Neural crest cell (in vitro differentiated cells): Measurements from ENCODE around the gene OR8G1. TPM values are rescaled to one million over a fixed set of nuclear protein-coding genes. Genes with fewer than 3 reads are reported as not detected.
A peak's percentile ranks its signal among the peaks of the same experiment; 100 is the strongest.
"Not testable (repeated sequence)": the region's sequence is repeated elsewhere in the genome, so short reads cannot be mapped to it uniquely, and the experiment has no call there.

ENCODE experiments used
- DNase-seq: peaks from one replicate; pipeline ENCODE4 v3.0.0; 2021; ENCODE audit warnings: low read depth, mixed read lengths, low spot score
- H3K27ac Mint-ChIP-seq: one replicate; pipeline ENCODE4 v1.8.0; 2021; ENCODE audit warnings: mild to moderate bottlenecking, mixed read lengths; ENCODE audit not compliant: unreplicated experiment
- H3K27me3 Mint-ChIP-seq: 2 replicates; pipeline ENCODE4 v1.8.0; 2021; ENCODE audit warnings: low read depth, mild to moderate bottlenecking, mixed read lengths
- H3K36me3 Mint-ChIP-seq: 2 replicates; pipeline ENCODE4 v1.8.0; 2021; ENCODE audit warnings: low read depth, mild to moderate bottlenecking, mixed read lengths
- H3K4me1 Mint-ChIP-seq: 2 replicates; pipeline ENCODE4 v1.8.0; 2021; ENCODE audit warnings: mixed read lengths
- H3K4me3 Mint-ChIP-seq: one replicate; pipeline ENCODE4 v1.8.0; 2021; ENCODE audit warnings: mild to moderate bottlenecking, mixed read lengths
- H3K9me3 Mint-ChIP-seq: 2 replicates; pipeline ENCODE4 v1.8.0; 2021; ENCODE audit warnings: mixed read lengths
- total RNA-seq: library from RNA; stranded (reverse); gene quantifications from 2 replicates; pipeline ENCODE4 v1.2.1, GENCODE V29; 2021
- TF ChIP-seq, protein P1 (sequence below): fragments of 200-600 bp; sonication (generic); conservative IDR thresholded peaks from 2 replicates; pipeline ENCODE4 v1.5.0; 2021; ENCODE audit warnings: antibody characterized with exemption, mild to moderate bottlenecking

Gene OR8G1
- total RNA-seq, 1 donor from 2014 or later: not detected

- no peaks in the 10 kb centered on the region for H3K36me3 Mint-ChIP-seq
- DNase-seq: no peak
- no peaks in the 10 kb centered on the region for H3K4me1 Mint-ChIP-seq
Observed at GRCh38 chr11:124219126-124219525, 21.8 kb upstream of the OR8G1 start.

DNA sequence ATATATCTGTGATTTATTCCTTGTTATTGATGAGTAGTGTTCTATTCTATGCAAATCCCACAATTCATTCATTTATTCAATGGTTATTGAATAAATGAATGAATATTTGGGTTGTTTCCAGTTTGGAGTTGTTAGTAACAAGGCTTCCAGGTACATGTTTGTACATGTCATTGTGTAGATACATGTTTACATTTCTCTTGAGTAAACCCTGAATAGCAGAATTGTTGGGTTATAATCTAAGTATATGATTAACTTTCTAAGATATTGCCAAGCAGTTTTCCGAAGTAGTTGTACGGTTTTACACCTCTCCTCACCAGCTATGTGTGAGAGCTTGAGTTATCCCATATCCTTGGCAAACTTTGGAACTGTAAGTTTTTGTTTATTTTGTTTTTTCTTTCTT is 18.5 kb upstream of the OR8G1 start:
- Mint-ChIP-seq H3K27ac (no peak overlapping the region), H3K27me3 (no peaks in the 10 kb centered on the region), H3K9me3 (no peaks in the 10 kb centered on the region), H3K36me3 (no peaks in the 10 kb centered on the region), H3K4me3 (no peak overlapping the region), H3K4me1 (no peaks in the 10 kb centered on the region)
- DNase-seq: no peak
- TF ChIP-seq, protein P1, sequence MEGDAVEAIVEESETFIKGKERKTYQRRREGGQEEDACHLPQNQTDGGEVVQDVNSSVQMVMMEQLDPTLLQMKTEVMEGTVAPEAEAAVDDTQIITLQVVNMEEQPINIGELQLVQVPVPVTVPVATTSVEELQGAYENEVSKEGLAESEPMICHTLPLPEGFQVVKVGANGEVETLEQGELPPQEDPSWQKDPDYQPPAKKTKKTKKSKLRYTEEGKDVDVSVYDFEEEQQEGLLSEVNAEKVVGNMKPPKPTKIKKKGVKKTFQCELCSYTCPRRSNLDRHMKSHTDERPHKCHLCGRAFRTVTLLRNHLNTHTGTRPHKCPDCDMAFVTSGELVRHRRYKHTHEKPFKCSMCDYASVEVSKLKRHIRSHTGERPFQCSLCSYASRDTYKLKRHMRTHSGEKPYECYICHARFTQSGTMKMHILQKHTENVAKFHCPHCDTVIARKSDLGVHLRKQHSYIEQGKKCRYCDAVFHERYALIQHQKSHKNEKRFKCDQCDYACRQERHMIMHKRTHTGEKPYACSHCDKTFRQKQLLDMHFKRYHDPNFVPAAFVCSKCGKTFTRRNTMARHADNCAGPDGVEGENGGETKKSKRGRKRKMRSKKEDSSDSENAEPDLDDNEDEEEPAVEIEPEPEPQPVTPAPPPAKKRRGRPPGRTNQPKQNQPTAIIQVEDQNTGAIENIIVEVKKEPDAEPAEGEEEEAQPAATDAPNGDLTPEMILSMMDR: no peak

More at GRCh38 chr11:124219126-124219525, 21.8 kb upstream of the OR8G1 start:
- Mint-ChIP-seq H3K27me3 (peaks cover 8% of the 10 kb centered on the region), H3K4me3 (no peak overlapping the region), H3K27ac (no peak overlapping the region), H3K9me3 (no peaks in the 10 kb centered on the region)
- TF ChIP-seq, protein P1: no peak

DNA sequence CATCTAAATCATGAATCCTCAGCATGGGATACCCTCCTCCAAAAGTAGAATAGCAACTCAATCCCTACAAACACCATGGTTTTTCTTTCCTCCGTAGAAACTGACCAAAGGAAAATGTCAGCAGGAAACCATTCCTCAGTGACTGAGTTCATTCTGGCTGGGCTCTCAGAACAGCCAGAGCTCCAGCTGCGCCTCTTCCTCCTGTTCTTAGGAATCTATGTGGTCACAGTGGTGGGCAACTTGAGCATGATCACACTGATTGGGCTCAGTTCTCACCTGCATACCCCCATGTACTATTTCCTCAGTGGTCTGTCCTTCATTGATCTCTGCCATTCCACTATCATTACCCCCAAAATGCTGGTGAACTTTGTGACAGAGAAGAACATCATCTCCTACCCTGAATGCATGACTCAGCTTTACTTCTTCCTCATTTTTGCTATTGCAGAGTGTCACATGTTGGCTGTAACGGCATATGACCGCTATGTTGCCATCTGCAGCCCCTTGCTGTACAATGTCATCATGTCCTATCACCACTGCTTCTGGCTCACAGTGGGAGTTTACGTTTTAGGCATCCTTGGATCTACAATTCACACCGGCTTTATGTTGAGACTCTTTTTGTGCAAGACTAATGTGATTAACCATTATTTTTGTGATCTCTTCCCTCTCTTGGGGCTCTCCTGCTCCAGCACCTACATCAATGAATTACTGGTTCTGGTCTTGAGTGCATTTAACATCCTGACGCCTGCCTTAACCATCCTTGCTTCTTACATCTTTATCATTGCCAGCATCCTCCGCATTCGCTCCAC is 16.1 kb upstream of the OR8G1 start:
- not testable (repeated sequence) for H3K27me3 Mint-ChIP-seq, H3K9me3 Mint-ChIP-seq, H3K36me3 Mint-ChIP-seq, H3K4me3 Mint-ChIP-seq, H3K4me1 Mint-ChIP-seq, DNase-seq
- peak overlapping the region; percentile 50 for H3K27ac Mint-ChIP-seq

- TF ChIP-seq, protein P1: no peak
- Mint-ChIP-seq H3K27me3 (peaks cover 3% of the 10 kb centered on the region), H3K4me3 (no peak overlapping the region), H3K4me1 (no peaks in the 10 kb centered on the region), H3K9me3 (no peaks in the 10 kb centered on the region), H3K36me3 (no peaks in the 10 kb centered on the region), H3K27ac (no peak overlapping the region)
- no peak for DNase-seq
Observed at GRCh38 chr11:124225471-124225870, 15.4 kb upstream of the OR8G1 start.

DNA sequence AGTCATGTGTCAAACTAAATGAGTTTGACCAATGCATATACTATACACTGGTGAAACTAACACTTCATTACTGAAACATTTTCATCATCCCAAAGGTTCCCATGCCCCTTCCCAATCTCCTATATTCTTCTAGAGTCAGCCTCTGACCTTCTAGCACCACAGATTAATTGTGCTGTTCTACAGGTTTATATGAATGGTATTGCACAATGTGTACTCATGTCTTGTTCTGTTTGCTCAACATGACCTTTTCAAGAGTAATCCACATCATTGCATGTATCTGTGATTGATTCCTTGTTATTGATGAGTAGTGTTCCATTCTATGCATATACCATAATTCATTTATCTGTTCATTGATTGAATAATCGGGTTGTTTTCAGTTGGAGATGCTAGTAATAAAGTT is 7.5 kb upstream of the OR8G1 start:
- TF ChIP-seq, protein P1: no peak
- no peaks in the 10 kb centered on the region for H3K9me3 Mint-ChIP-seq
- no peak overlapping the region for H3K4me3 Mint-ChIP-seq
- H3K36me3 Mint-ChIP-seq: no peaks in the 10 kb centered on the region
- peaks cover 5% of the 10 kb centered on the region for H3K27me3 Mint-ChIP-seq
- no peak overlapping the region for H3K27ac Mint-ChIP-seq
- DNase-seq: no peak
- H3K4me1 Mint-ChIP-seq: no peaks in the 10 kb centered on the region

DNA sequence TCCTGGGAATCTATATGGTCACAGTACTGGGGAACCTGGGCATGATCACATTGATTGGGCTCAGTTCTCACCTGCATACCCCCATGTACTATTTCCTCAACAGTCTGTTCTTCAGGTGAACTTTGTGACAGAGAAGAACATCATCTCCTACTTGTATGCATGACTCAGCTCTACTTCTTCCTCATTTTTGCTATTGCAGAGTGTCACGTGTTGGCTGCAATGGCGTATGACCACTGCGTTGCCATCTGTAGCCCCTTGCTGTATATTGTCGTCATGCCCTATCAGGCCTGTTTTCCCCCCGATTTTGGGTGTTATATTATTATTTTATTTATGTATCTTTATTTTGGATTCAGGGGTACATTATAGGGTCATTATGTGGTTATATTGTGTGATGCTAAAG is 2.4 kb upstream of the OR8G1 start:
- Mint-ChIP-seq H3K27me3 (peaks cover 13% of the 10 kb centered on the region), H3K27ac (no peak overlapping the region), H3K4me1 (no peaks in the 10 kb centered on the region), H3K36me3 (no peaks in the 10 kb centered on the region), H3K4me3 (no peak overlapping the region), H3K9me3 (no peaks in the 10 kb centered on the region)
- TF ChIP-seq, protein P1: no peak
- DNase-seq: no peak

DNA sequence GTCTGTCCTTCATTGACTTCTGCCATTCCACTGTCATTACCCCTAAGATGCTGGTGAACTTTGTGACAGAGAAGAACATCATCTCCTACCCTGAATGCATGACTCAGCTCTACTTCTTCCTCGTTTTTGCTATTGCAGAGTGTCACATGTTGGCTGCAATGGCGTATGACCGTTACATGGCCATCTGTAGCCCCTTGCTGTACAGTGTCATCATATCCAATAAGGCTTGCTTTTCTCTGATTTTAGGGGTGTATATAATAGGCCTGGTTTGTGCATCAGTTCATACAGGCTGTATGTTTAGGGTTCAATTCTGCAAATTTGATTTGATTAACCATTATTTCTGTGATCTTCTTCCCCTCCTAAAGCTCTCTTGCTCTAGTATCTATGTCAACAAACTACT is 9.0 kb downstream of the OR8G1 start:
- DNase-seq, H3K27ac Mint-ChIP-seq, H3K4me1 Mint-ChIP-seq, H3K36me3 Mint-ChIP-seq, H3K4me3 Mint-ChIP-seq, H3K9me3 Mint-ChIP-seq: not testable (repeated sequence)
- peaks cover 17% of the 10 kb centered on the region for H3K27me3 Mint-ChIP-seq
